Measurements from ENCODE around the gene HES2.
"Not testable (repeated sequence)": the region's sequence is repeated elsewhere in the genome, so short reads cannot be mapped to it uniquely, and the experiment has no call there.

The HES2 gene

DNA sequence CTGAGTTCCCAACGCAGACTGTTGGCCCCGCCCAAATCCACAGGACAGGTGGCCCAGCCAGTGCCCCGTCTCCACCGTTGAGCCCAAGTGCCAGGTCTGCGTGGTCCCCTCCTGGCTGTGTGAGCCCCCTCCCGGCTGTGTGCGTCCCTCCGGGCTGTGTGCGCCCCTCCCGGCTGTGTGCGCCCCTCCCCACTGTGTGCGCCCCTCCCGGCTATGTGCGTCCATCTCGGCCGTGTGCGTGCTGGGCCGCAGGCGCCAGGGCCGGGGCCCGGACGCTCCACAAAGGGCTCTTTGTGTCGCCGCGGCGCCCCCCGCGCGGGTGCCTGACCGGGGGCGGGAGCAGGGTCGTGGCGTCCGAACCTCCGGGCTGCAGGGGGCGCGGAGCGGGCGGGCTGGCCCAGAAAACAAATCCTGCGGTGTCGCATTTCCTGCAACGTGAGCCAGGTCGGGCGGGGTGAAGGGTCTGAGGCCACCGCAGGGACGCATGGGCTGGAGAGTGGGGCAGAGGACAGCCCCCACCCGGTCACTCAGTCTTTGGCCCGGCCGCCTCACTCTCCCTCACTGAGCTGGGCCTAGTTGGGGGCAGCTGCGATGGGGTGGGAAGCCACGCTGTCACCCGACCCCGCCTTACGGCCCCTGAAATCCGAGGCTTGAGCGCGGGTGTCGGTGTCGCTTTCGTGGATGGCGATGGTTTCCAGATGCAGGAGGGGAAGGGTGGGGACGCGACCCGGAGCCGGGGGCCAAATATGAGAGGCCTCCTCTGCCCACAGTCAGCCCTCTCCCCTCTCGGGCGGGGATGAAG is 27.5 kb upstream of the HES2 start:
- Mint-ChIP-seq H3K27me3 (peaks cover 19% of the 10 kb centered on the region), H3K9me3 (ENCODE audit: low read depth) (no peaks in the 10 kb centered on the region), H3K4me3 (peak overlapping the region; percentile 63), H3K27ac (no peak overlapping the region), H3K4me1 (ENCODE audit: low read depth) (peaks cover 11% of the 10 kb centered on the region), H3K36me3 (no peaks in the 10 kb centered on the region)

DNA sequence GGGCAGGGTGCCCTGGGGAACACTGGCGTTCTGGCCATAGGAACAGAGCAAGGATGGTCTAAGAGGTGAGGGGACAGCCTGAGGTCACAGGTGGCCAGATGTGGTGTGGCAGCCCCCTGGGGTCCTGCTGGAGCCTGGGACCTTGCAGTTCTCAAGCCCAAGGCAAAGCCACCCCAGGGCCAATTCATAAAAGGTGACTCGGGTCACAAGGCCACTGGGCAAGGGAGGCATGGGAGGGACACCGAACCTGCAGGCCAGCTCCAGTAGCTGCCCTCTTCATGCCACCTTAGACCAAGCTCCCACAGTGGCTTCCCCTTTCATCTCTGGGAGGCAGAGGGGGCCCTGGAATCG is 26.9 kb upstream of the HES2 start:
- Mint-ChIP-seq H3K27ac (no peak overlapping the region), H3K36me3 (no peaks in the 10 kb centered on the region), H3K9me3 (ENCODE audit: low read depth) (no peaks in the 10 kb centered on the region), H3K4me3 (no peak overlapping the region), H3K27me3 (peaks cover 19% of the 10 kb centered on the region), H3K4me1 (ENCODE audit: low read depth) (peaks cover 11% of the 10 kb centered on the region)

DNA sequence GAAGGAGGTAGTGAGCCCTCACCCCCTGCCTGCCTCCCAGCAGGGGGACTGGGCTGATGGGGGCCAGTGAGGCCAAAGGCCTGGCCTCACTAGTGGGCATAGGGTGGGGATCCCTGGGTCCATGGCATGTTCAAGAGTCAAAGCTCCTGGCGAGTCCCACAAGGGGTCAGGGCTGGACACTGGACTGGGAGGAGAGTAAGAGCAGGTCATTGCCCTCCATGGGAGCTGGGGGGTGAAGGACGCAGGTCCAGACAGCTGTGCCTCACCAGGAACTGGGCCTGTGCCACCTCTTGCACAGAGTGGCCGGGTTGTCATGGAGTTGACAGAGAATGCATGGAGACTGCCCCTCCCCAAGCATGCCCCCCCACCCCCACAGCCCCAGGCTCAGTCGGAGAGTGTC is 26.2 kb upstream of the HES2 start:
- Mint-ChIP-seq H3K27me3 (peaks cover 19% of the 10 kb centered on the region), H3K4me1 (ENCODE audit: low read depth) (peaks cover 13% of the 10 kb centered on the region)
- not testable (repeated sequence) for H3K9me3 Mint-ChIP-seq (ENCODE audit: low read depth); H3K36me3 Mint-ChIP-seq; H3K4me3 Mint-ChIP-seq; H3K27ac Mint-ChIP-seq

DNA sequence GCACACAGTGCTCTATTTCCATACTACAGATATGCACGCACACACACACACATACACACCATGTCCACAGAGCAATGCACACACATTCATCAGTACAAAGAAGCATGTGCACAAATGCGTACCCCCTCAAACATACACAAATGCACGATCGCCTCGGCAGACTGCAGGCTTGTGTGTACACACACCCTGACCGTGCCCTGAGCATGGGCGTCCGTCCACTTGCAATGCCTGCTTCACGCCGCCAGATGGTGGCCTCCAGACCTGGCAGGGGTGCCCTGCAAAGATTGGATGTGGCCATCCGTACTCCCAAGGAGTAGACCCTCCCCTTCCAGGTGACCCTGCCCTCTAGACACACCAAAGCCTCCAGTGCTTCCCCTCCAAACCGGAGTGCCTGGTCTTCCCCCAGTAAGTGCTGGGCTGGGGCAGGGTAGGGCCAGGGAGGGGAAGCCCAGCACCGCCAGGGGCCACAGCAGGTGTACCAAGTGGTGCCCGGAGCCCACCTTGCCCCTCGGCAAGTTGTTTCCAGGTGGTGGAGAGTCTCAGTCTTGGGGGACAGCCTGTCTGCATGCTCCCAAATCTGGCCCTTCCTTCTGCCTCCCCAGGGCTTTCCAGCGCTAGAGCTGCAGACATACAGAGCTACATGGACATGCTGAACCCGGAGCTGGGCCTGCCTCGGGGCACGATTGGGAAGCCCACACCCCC is 25.5 kb upstream of the HES2 start:
- Mint-ChIP-seq H3K36me3 (no peaks in the 10 kb centered on the region), H3K4me3 (no peak overlapping the region), H3K4me1 (ENCODE audit: low read depth) (peaks cover 13% of the 10 kb centered on the region), H3K27ac (no peak overlapping the region), H3K9me3 (ENCODE audit: low read depth) (no peaks in the 10 kb centered on the region), H3K27me3 (peaks cover 17% of the 10 kb centered on the region)

DNA sequence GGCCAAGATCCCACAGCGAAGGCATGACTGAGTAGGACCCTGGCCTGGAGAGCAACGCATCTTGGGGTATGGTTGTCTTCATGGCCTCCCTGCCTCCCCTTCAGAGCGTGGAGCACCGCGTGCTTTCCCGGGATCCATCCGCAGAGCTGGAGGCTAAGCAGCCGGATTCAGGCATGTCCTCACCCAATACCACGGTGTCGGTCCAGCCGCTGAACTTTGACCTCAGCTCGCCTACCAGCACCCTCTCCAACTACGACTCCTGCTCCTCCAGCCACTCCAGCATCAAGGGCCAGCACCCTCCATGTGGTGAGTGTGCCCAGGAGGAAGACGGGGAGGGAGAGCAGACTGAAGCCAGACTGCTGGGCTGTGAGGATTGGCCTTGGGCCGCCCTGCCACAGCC is 24.7 kb upstream of the HES2 start:
- Mint-ChIP-seq H3K27ac (no peak overlapping the region), H3K4me3 (no peak overlapping the region), H3K9me3 (ENCODE audit: low read depth) (no peaks in the 10 kb centered on the region), H3K27me3 (peaks cover 14% of the 10 kb centered on the region), H3K36me3 (no peaks in the 10 kb centered on the region), H3K4me1 (ENCODE audit: low read depth) (peaks cover 11% of the 10 kb centered on the region)

DNA sequence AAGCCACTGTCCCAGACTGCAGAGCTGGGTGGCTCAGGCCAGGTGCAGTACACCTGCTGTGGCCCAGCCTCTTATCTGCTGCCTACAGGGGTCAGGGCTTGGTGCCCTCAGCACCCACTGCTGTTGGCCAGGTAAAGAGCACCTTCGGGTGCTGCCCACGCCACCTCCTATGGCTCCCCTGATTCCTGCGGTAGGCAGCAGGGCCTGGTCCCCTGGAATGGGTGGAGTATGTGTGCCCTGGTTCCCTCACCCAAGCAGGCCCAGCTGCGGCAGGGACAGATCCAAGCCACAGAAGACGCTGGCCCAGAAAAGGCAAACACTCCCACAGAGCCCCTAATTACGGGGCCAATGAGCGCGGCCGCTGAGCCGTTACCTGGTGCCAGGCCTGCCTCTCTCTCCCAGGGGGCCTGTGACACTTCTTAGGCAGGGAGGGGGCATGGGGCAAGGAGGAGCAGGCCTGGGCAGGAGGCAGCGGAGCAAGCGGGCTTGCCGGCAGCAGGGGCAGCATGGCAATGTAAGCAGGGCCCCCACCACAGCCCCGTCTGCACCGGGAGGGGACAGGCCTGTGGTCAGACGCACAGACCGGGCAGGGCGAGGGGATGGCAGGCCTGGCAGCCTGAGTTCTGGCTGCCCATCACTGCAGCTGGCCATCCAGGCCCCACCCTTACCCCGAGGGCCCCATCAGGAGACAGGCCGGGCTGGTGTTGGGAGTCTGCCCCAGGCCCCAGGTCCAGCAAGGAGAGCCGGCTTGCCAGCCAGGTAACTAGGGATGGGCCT is 23.8 kb upstream of the HES2 start:
- no peak overlapping the region for H3K27ac Mint-ChIP-seq
- H3K9me3 Mint-ChIP-seq (ENCODE audit: low read depth) = no peaks in the 10 kb centered on the region
- no peak overlapping the region for H3K4me3 Mint-ChIP-seq
- H3K27me3 Mint-ChIP-seq = peaks cover 13% of the 10 kb centered on the region
- peaks cover 10% of the 10 kb centered on the region for H3K4me1 Mint-ChIP-seq (ENCODE audit: low read depth)
- no peaks in the 10 kb centered on the region for H3K36me3 Mint-ChIP-seq

DNA sequence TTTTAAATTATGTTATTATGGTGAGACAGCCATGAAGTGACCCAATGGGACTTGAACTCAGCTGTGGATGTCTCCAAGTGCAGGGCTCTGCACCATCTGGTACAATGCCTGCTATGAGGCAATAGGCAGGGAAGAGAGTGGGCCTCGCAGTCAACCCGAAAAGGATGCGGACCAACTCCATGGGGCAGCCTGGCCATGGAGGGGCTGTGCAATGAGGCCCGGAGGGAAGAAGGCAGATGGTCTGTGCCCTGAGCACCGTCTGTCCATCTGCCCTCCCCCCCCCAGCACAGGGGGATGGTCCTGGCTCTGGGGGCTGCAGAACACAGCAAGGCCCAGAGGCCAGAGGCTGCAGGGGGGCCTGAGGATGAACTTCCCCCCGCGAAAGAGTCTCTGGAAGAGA is 21.9 kb upstream of the HES2 start:
- Mint-ChIP-seq H3K27ac (no peak overlapping the region), H3K9me3 (ENCODE audit: low read depth) (no peaks in the 10 kb centered on the region), H3K36me3 (no peaks in the 10 kb centered on the region), H3K4me1 (ENCODE audit: low read depth) (peaks cover 15% of the 10 kb centered on the region), H3K4me3 (no peak overlapping the region), H3K27me3 (peaks cover 18% of the 10 kb centered on the region)

DNA sequence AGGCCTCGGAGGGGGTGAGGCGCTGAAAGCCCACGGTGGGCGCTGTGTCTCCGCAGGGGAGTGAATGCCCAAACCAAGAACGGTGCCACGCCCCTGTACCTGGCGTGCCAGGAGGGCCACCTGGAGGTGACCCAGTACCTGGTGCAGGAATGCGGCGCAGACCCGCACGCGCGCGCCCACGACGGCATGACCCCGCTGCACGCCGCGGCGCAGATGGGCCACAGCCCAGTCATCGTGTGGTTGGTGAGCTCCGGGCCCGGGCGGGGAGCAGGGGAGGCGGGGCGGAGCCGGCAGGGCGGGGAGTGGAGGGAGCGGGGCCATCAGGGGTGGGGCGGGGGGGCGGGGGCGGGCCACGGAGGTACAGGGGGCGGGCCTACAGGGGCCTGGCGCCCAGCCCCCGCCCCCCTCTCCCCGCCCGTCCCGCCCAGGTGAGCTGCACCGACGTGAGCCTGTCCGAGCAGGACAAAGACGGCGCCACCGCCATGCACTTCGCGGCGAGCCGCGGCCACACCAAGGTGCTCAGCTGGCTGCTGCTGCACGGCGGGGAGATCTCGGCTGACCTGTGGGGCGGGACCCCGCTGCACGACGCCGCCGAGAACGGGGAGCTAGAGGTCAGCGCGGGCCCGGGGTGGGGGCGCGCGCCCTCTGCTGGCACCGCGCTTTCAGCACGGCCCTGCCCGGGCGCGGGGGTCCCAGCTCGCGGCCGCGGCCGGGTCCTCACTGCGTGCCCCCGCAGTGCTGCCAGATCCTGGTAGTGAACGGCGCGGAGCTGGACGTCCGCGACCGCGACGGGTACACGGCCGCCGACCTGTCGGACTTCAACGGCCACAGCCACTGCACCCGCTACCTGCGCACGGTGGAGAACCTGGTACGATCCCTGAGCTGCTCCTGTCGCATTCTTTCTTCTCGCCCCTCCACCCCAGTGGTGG is 20.7 kb upstream of the HES2 start:
- peak overlapping the region; percentile 46 for H3K4me3 Mint-ChIP-seq
- H3K4me1 Mint-ChIP-seq (ENCODE audit: low read depth) = peaks cover 15% of the 10 kb centered on the region
- H3K36me3 Mint-ChIP-seq = no peaks in the 10 kb centered on the region
- peaks cover 13% of the 10 kb centered on the region for H3K27me3 Mint-ChIP-seq
- H3K9me3 Mint-ChIP-seq (ENCODE audit: low read depth) = no peaks in the 10 kb centered on the region
- H3K27ac Mint-ChIP-seq = no peak overlapping the region

DNA sequence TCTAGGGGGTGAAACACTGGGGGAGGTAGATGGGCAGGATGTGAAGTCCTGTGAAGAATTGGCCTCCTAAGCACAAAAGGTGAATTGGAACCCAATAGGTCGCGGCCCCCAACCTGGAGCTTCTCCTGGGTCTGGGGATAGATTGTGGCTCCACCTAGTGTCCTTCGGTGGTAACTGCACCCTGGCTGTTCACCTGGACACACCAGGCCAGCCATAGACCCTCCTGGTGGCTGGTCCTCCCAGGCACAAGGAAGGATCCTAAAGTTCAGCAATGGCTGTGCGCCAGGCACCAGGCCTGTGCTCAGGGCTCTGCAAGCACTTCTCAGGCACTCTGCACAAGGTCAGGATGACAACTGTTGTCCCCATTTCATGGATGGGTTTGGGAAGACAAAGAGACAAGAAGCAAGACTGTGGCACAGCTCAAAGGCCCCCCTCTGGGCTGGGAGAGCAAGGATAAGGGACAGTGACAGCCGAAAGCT is 18.4 kb upstream of the HES2 start:
- Mint-ChIP-seq H3K4me3 (no peak overlapping the region), H3K9me3 (ENCODE audit: low read depth) (no peaks in the 10 kb centered on the region), H3K27ac (no peak overlapping the region), H3K27me3 (peaks cover 10% of the 10 kb centered on the region), H3K4me1 (ENCODE audit: low read depth) (peaks cover 11% of the 10 kb centered on the region), H3K36me3 (no peaks in the 10 kb centered on the region)

DNA sequence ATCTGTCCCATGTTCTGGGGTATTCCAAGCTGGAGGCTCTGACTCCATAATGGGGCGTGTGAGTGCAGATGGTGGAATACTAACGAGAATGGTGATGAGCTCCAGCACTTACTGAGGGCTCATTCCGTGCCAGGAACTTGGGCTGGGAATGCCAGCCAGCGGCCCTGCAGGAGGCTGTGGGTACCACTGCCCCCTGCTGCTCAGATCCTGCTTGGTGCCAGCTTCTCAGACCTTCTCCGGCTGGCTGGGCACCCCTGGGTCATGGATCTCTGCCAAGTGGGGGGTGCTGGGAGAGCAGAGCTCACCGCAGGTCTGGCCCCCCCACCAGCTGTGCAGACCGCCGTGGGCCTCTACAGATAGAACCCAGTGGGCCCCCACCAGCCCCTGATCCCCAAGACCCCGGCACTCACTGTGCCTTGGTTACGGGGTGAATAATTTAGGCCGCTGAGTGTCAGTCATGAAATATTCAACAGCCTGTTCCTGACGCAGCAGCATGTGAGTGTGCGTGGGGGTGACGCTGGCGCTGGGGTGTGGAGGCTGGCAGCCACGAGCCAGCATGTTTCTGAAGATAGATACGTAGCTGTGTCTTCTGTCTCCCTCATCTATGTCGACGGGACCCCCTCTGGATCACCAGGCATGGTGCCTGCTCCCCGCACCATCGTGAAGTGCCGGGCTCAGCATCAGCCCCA is 17.4 kb upstream of the HES2 start:
- not testable (repeated sequence) for H3K9me3 Mint-ChIP-seq (ENCODE audit: low read depth); H3K36me3 Mint-ChIP-seq; H3K4me3 Mint-ChIP-seq; H3K27ac Mint-ChIP-seq
- H3K4me1 Mint-ChIP-seq (ENCODE audit: low read depth) = peaks cover 11% of the 10 kb centered on the region
- H3K27me3 Mint-ChIP-seq = peaks cover 10% of the 10 kb centered on the region

DNA sequence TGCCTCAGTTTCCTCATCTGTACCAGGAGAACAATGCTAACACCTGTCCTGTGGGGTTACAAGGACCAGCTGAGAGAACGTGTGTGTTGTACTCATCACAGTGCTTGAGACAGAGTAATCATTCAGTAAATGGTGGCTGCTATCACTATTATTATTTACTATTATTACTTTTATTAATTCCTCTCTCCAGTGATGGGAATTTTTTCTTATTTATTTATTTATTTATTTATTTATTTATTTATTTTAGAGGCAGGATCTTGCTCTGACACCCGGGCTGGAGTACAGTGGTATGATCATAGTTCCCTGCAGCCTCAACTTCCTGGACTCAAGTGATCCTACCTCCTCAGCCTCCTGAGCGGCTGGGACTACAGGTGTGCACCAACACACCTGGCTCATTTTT is 16.6 kb upstream of the HES2 start:
- H3K27me3 Mint-ChIP-seq = peaks cover 10% of the 10 kb centered on the region
- H3K9me3 Mint-ChIP-seq (ENCODE audit: low read depth); H3K27ac Mint-ChIP-seq; H3K36me3 Mint-ChIP-seq; H3K4me3 Mint-ChIP-seq: not testable (repeated sequence)
- peaks cover 11% of the 10 kb centered on the region for H3K4me1 Mint-ChIP-seq (ENCODE audit: low read depth)

DNA sequence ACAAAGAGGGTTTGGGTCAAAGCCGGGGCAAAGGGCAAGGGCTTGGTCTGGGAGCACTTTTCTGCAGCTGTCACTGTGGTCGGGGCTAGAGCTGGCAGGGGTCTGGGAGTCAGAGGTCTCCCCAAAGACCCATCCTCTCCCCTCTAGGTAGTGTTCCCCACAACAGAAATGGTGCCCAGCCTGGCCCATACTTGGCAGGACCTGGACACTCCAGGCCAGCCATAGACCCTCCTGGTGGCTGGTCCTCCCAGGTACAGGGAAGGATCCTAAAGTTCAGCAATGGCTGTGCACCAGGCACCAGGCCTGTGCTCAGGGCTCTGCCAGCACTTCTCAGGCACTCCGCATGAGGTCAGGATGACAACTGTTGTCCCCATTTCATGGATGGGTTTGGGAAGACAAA is 15.8 kb upstream of the HES2 start:
- Mint-ChIP-seq H3K36me3 (no peaks in the 10 kb centered on the region), H3K9me3 (ENCODE audit: low read depth) (no peaks in the 10 kb centered on the region), H3K4me1 (ENCODE audit: low read depth) (peaks cover 9% of the 10 kb centered on the region), H3K27ac (no peak overlapping the region), H3K4me3 (no peak overlapping the region), H3K27me3 (peaks cover 10% of the 10 kb centered on the region)

DNA sequence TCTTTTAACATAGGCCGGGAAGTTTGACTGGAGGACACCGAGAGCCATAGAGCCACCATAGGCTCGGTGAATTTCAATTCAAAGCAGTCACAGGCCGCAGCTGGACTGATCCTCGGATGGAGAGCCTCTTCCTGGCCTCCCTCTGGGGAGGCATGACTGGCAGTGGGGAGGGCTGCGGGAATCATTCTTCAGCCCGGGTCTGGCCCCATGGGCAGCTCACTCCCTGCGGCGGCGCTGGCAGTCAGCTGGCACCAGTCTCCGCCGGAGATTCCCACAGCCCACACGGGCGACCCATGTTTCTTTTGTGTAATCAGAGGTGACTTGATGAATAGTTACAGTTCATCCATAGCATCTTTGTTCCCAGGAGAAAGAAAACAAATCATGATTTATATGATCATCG is 15.4 kb upstream of the HES2 start:
- Mint-ChIP-seq H3K9me3 (ENCODE audit: low read depth) (no peaks in the 10 kb centered on the region), H3K36me3 (no peaks in the 10 kb centered on the region), H3K4me3 (no peak overlapping the region), H3K27me3 (peaks cover 12% of the 10 kb centered on the region), H3K4me1 (ENCODE audit: low read depth) (peaks cover 9% of the 10 kb centered on the region), H3K27ac (no peak overlapping the region)

DNA sequence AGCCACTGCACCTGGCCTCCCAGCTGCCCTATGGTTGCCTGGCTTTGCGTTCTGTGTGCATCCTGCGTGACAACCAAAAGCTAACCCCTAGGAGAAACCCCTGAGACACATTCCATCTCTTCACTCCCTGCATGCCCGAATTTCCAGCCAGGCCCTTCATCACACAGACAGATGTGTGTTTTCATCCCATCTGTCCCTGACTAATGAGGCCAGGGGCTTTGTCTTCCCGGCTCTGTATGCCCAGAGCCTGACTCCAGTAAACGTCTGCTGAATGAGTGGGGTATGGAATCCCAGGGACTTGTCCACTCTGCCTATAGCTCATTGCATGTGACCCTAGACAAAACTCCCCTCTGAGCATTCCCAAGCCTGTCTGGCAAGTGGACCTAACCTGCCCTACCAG is 14.5 kb upstream of the HES2 start:
- no peak overlapping the region for H3K27ac Mint-ChIP-seq
- no peak overlapping the region for H3K4me3 Mint-ChIP-seq
- no peaks in the 10 kb centered on the region for H3K36me3 Mint-ChIP-seq
- peaks cover 6% of the 10 kb centered on the region for H3K4me1 Mint-ChIP-seq (ENCODE audit: low read depth)
- no peaks in the 10 kb centered on the region for H3K9me3 Mint-ChIP-seq (ENCODE audit: low read depth)
- peaks cover 9% of the 10 kb centered on the region for H3K27me3 Mint-ChIP-seq

Measured in activated naive CD8-positive, alpha-beta T cell (primary cell).